Stomach (tissue), 4 donors: Measurements from ENCODE around the gene NFIC.

Source experiments
- CTCF ChIP-seq, 7 experiments: fragments of 450-650 bp in 4 of 7; fragments of 200-600 bp in 3 of 7; sonication (generic) in 3 of 7; IDR thresholded peaks; one replicate each; pipeline ENCODE4 v1.5.1; 2016 to 2019; ENCODE audit warnings: antibody characterized with exemption in 7 of 7, control low read depth in 2 of 7, mild to moderate bottlenecking in 1 of 7
- POLR2AphosphoS5 ChIP-seq, 3 donors: sonication (generic); formaldehyde crosslinking; IDR thresholded peaks; one replicate each; pipeline ENCODE4 v1.6.1; 2016; ENCODE audit warnings: antibody characterized with exemption in 3 of 3

- TF ChIP-seq CTCF (IDR thresholded peaks at IDR 0.05) (no peak), POLR2AphosphoS5 (IDR thresholded peaks at IDR 0.05) (no peak)
Measured at GRCh38 chr19:3516675-3517207, 150.4 kb downstream of the NFIC start.
